Hepatocyte (in vitro differentiated cells): ENCODE data around the gene ABCA3. TPM values are rescaled to one million over a fixed set of nuclear protein-coding genes. Genes with fewer than 3 reads are reported as not detected.

ENCODE experiments used
- DNase-seq: peaks from one replicate; pipeline ENCODE4 v3.0.0-alpha.2; 2016; ENCODE audit warnings: low spot score
- H2AFZ ChIP-seq: fragments of 200-600 bp; sonication (generic); 2 replicates; pipeline ENCODE4 v1.6.0; 2016; ENCODE audit warnings: antibody characterized with exemption, mild to moderate bottlenecking
- H3K27ac ChIP-seq: fragments of 200-600 bp; sonication (generic); 2 replicates; pipeline ENCODE4 v1.5.1; 2016; ENCODE audit warnings: mild to moderate bottlenecking
- H3K27me3 ChIP-seq: fragments of 200-600 bp; sonication (generic); 2 replicates; pipeline ENCODE4 v1.6.1; 2016
- H3K36me3 ChIP-seq: fragments of 200-600 bp; sonication (generic); replicated peaks from 2 replicates; pipeline ENCODE4 v1.5.1; 2016; ENCODE audit warnings: low read depth; ENCODE audit not compliant: insufficient read depth
- H3K4me1 ChIP-seq: fragments of 200-600 bp; sonication (generic); 2 replicates; pipeline ENCODE4 v1.5.1; 2016; ENCODE audit warnings: mild to moderate bottlenecking, moderate library complexity; ENCODE audit not compliant: insufficient read depth
- H3K4me2 ChIP-seq: fragments of 200-600 bp; sonication (generic); 2 replicates; pipeline ENCODE4 v1.6.0; 2016
- H3K4me3 ChIP-seq: fragments of 200-600 bp; sonication (generic); 2 replicates; pipeline ENCODE4 v1.5.1; 2016; ENCODE audit warnings: mild to moderate bottlenecking
- H3K79me2 ChIP-seq: fragments of 200-600 bp; sonication (generic); 2 replicates; pipeline ENCODE4 v1.6.0; 2017; ENCODE audit warnings: mild to moderate bottlenecking
- H3K9me2 ChIP-seq: fragments of 200-600 bp; sonication (generic); replicated peaks from 2 replicates; pipeline ENCODE4 v1.6.0; 2017; ENCODE audit warnings: mild to moderate bottlenecking; ENCODE audit not compliant: insufficient read depth
- H3K9me3 ChIP-seq: fragments of 200-600 bp; sonication (generic); 2 replicates; pipeline ENCODE4 v1.5.1; 2016; ENCODE audit warnings: low read depth, mild to moderate bottlenecking
- H4K20me1 ChIP-seq: fragments of 200-600 bp; sonication (generic); 2 replicates; pipeline ENCODE4 v1.6.0; 2016; ENCODE audit warnings: mild to moderate bottlenecking; ENCODE audit not compliant: insufficient read depth, poor library complexity, severe bottlenecking
- EZH2 ChIP-seq: fragments of 200-600 bp; sonication (generic); IDR thresholded peaks from 2 replicates; pipeline ENCODE4 v1.6.1; 2016; ENCODE audit warnings: antibody characterized with exemption, mild to moderate bottlenecking, borderline replicate concordance
- EZH2phosphoT487 ChIP-seq: fragments of 200-600 bp; sonication (generic); IDR thresholded peaks from one replicate; pipeline ENCODE4 v1.6.1; 2018; ENCODE audit warnings: antibody characterized with exemption, mild to moderate bottlenecking, low read depth, moderate library complexity; ENCODE audit not compliant: unreplicated experiment, severe bottlenecking
- WGBS: methylation state at CpG from one replicate; pipeline ENCODE4 v1.1.6; 2016; ENCODE audit warnings: low lambda C conversion rate; ENCODE audit errors: missing lambda C conversion rate; 5-methylcytosine and 5-hydroxymethylcytosine counted together
- polyA plus RNA-seq: library from polyadenylated mRNA; unstranded; fragments of >200 nt; fragmentation: Nextera tagmentation; extraction: Ambion mirVana; gene quantifications from 2 replicates; pipeline ENCODE4 v1.2.1, GENCODE V29; 2016
- total RNA-seq: library from RNA; depleted of rRNA; stranded (reverse); fragments of >200 nt; gene quantifications from 2 replicates; pipeline ENCODE4 v1.2.3, GENCODE V29; 2014
- TF ChIP-seq, protein P1 (sequence below): fragments of 200-600 bp; sonication (generic); IDR thresholded peaks from 2 replicates; pipeline ENCODE4 v1.5.1; 2016; ENCODE audit warnings: antibody characterized with exemption, mild to moderate bottlenecking; ENCODE audit not compliant: poor library complexity

The ABCA3 gene
- total and polyA plus RNA-seq, 2 experiments from 2014 or later: 0.94 to 1.8 TPM

DNA sequence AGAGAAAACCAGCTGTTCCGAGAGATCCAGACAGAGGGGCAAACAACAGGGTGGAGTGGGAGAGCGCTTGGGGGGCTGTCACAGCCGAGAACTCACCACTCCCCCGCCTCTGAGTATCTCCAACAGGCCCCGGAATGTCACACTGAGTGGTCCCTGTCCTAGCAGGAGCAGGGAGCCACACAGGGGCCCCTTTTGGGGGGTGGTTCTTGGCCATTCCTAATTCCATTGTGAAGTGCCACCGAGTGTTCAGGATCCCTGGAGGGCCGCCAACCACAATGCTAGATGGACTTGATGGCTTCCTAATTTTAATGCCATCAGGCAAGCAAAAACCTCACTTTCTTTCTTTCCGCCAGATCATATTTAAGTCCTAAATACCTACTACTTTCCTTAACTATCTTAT, 16.8 kb downstream of the ABCA3 start:
- no peak overlapping the region for H3K4me2 ChIP-seq
- no peak overlapping the region for H2AFZ ChIP-seq
- H3K9me2 ChIP-seq: no peaks in the 10 kb centered on the region
- no peaks in the 10 kb centered on the region for H3K36me3 ChIP-seq
- H3K4me3 ChIP-seq: no peak overlapping the region
- H3K79me2 ChIP-seq: no peaks in the 10 kb centered on the region
- no peak overlapping the region for H3K27ac ChIP-seq
- H3K4me1 ChIP-seq: no peaks in the 10 kb centered on the region
- no peaks in the 10 kb centered on the region for H3K9me3 ChIP-seq
- DNase-seq: no peak
- no peaks in the 10 kb centered on the region for H4K20me1 ChIP-seq
- 82% methylated on average over 8 of the region's 8 CpGs for WGBS
- TF ChIP-seq EZH2phosphoT487 (no peak), EZH2 (no peak)
- TF ChIP-seq, protein P1, sequence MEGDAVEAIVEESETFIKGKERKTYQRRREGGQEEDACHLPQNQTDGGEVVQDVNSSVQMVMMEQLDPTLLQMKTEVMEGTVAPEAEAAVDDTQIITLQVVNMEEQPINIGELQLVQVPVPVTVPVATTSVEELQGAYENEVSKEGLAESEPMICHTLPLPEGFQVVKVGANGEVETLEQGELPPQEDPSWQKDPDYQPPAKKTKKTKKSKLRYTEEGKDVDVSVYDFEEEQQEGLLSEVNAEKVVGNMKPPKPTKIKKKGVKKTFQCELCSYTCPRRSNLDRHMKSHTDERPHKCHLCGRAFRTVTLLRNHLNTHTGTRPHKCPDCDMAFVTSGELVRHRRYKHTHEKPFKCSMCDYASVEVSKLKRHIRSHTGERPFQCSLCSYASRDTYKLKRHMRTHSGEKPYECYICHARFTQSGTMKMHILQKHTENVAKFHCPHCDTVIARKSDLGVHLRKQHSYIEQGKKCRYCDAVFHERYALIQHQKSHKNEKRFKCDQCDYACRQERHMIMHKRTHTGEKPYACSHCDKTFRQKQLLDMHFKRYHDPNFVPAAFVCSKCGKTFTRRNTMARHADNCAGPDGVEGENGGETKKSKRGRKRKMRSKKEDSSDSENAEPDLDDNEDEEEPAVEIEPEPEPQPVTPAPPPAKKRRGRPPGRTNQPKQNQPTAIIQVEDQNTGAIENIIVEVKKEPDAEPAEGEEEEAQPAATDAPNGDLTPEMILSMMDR: no peak
- H3K27me3 ChIP-seq: no peaks in the 10 kb centered on the region

- WGBS: 92% methylated on average over 21 of the region's 23 CpGs
- TF ChIP-seq, protein P1: no peak
- TF ChIP-seq EZH2phosphoT487 (no peak), EZH2 (no peak)
Observed at GRCh38 chr16:2319606-2320005, 20.9 kb downstream of the ABCA3 start.

GRCh38 chr16:2317231-2318020, 23.1 kb downstream of the ABCA3 start:
- Histone ChIP-seq H3K36me3 (no peaks in the 10 kb centered on the region), H3K27me3 (no peaks in the 10 kb centered on the region), H3K27ac (no peak overlapping the region), H3K9me3 (no peaks in the 10 kb centered on the region), H3K9me2 (no peaks in the 10 kb centered on the region), H3K4me2 (no peak overlapping the region), H3K4me3 (no peak overlapping the region), H2AFZ (no peak overlapping the region), H4K20me1 (no peaks in the 10 kb centered on the region), H3K4me1 (no peaks in the 10 kb centered on the region), H3K79me2 (no peaks in the 10 kb centered on the region)
- WGBS: 96% methylated on average over 26 of the region's 26 CpGs
- no peak for DNase-seq
- TF ChIP-seq EZH2 (no peak), EZH2phosphoT487 (no peak)
- TF ChIP-seq, protein P1: no peak

More at GRCh38 chr16:2319606-2320005, 20.9 kb downstream of the ABCA3 start:
- no peaks in the 10 kb centered on the region for H3K79me2 ChIP-seq
- no peaks in the 10 kb centered on the region for H3K4me1 ChIP-seq
- no peaks in the 10 kb centered on the region for H4K20me1 ChIP-seq
- H3K27ac ChIP-seq: no peak overlapping the region
- H3K36me3 ChIP-seq: no peaks in the 10 kb centered on the region
- H2AFZ ChIP-seq: no peak overlapping the region
- H3K27me3 ChIP-seq: no peaks in the 10 kb centered on the region
- no peak overlapping the region for H3K4me2 ChIP-seq
- H3K9me3 ChIP-seq: no peaks in the 10 kb centered on the region
- DNase-seq: no peak
- H3K4me3 ChIP-seq: no peak overlapping the region
- no peaks in the 10 kb centered on the region for H3K9me2 ChIP-seq
